Loucy (cell line): Measurements from ENCODE around the gene LRRC71.

Experiments used
- H2AFZ ChIP-seq: fragments of 200-600 bp; sonication (generic); 2 replicates; pipeline ENCODE4 v1.6.0; 2016; ENCODE audit warnings: antibody characterized with exemption, mild to moderate bottlenecking, low read length, moderate library complexity
- H3F3A ChIP-seq: fragments of 200-600 bp; 2 replicates; pipeline ENCODE4 v1.6.0; 2016; ENCODE audit warnings: antibody characterized with exemption, low read depth, mild to moderate bottlenecking
- H3K27me3 ChIP-seq: fragments of 200-600 bp; sonication (generic); 2 replicates; pipeline ENCODE4 v1.6.1; 2014; ENCODE audit warnings: low read length, mild to moderate bottlenecking; ENCODE audit not compliant: insufficient read depth, poor library complexity, severe bottlenecking
- H3K36me3 ChIP-seq: fragments of 200-600 bp; sonication (generic); 2 replicates; pipeline ENCODE4 v1.6.1; 2016; ENCODE audit warnings: low read length; ENCODE audit not compliant: insufficient read depth
- H3K4me1 ChIP-seq: fragments of 200-600 bp; sonication (generic); 2 replicates; pipeline ENCODE4 v1.5.1; 2014; ENCODE audit warnings: low read length, mild to moderate bottlenecking; ENCODE audit not compliant: insufficient read depth, poor library complexity, severe bottlenecking
- H3K4me2 ChIP-seq: fragments of 200-600 bp; sonication (generic); 2 replicates; pipeline ENCODE4 v1.6.0; 2014; ENCODE audit warnings: antibody characterized with exemption, low read length, low read depth, mild to moderate bottlenecking; ENCODE audit not compliant: poor library complexity, severe bottlenecking
- H3K4me3 ChIP-seq: fragments of 200-600 bp; sonication (generic); 2 replicates; pipeline ENCODE4 v1.5.1; 2014; ENCODE audit warnings: low read length, mild to moderate bottlenecking, mixed read lengths; ENCODE audit not compliant: poor library complexity, severe bottlenecking
- H3K79me2 ChIP-seq: fragments of 200-600 bp; sonication (generic); 2 replicates; pipeline ENCODE4 v1.6.1; 2014; ENCODE audit warnings: low read length; ENCODE audit not compliant: insufficient read depth
- H3K9ac ChIP-seq: fragments of 200-600 bp; sonication (generic); 2 replicates; pipeline ENCODE4 v1.6.0; 2014; ENCODE audit warnings: mild to moderate bottlenecking, low read depth, low read length, moderate library complexity; ENCODE audit not compliant: poor library complexity, severe bottlenecking
- H3K9me2 ChIP-seq: fragments of 200-600 bp; sonication (generic); replicated peaks from 2 replicates; pipeline ENCODE4 v1.6.1; 2016; ENCODE audit warnings: low read depth, low read length, mixed read lengths
- H3K9me3 ChIP-seq: fragments of 200-600 bp; sonication (generic); 2 replicates; pipeline ENCODE4 v1.6.1; 2014; ENCODE audit warnings: mild to moderate bottlenecking, antibody characterized with exemption, low read length, low read depth; ENCODE audit not compliant: insufficient read depth
- H4K20me1 ChIP-seq: fragments of 200-600 bp; sonication (generic); 2 replicates; pipeline ENCODE4 v1.6.0; 2014; ENCODE audit warnings: antibody characterized with exemption, low read length, mild to moderate bottlenecking; ENCODE audit not compliant: insufficient read depth, poor library complexity, severe bottlenecking
- CTCF ChIP-seq: fragments of 200-600 bp; sonication (generic); conservative IDR thresholded peaks from 2 replicates; pipeline ENCODE4 v1.5.1; 2014; ENCODE audit warnings: mild to moderate bottlenecking, antibody characterized with exemption, low read length
- EZH2phosphoT487 ChIP-seq: fragments of 200-600 bp; IDR thresholded peaks from 2 replicates; pipeline ENCODE4 v1.6.1; 2018; ENCODE audit warnings: antibody characterized with exemption, mild to moderate bottlenecking, moderate library complexity, borderline replicate concordance

Gene LRRC71

GRCh38 chr1:156895455-156895812, 25.0 kb upstream of the LRRC71 start:
- H3K4me3 ChIP-seq: no peak overlapping the region
- H3K9me2 ChIP-seq: no peaks in the 10 kb centered on the region
- no peaks in the 10 kb centered on the region for H3K4me1 ChIP-seq
- no peaks in the 10 kb centered on the region for H4K20me1 ChIP-seq
- TF ChIP-seq CTCF (no peak), EZH2phosphoT487 (no peak)
- no peak overlapping the region for H3K4me2 ChIP-seq
- H2AFZ ChIP-seq: no peak overlapping the region
- no peaks in the 10 kb centered on the region for H3K36me3 ChIP-seq
- no peak overlapping the region for H3K9ac ChIP-seq
- no peaks in the 10 kb centered on the region for H3K79me2 ChIP-seq
- no peaks in the 10 kb centered on the region for H3K27me3 ChIP-seq
- no peaks in the 10 kb centered on the region for H3K9me3 ChIP-seq
- H3F3A ChIP-seq: no peaks in the 10 kb centered on the region

DNA sequence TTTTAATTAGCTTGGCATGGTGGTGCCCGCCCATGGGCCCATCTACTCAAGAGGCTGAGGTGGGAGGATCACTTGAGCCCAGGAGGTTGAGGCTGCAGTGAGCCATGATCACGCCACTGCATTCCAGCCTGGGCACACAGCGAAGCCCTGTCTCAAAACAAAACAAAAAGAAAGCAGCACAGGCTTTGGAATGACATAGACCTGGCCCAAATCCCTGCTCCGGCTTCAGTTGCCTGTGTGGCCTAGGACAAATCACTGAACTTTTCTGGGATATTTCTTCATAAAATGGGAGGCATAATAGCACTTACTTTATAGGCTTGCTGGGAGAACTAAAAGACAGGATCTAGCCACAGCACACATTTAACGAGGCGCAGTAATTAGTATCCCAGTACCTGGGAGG, 24.5 kb upstream of the LRRC71 start:
- TF ChIP-seq CTCF: no peak
- no peak for TF ChIP-seq EZH2phosphoT487
- no peaks in the 10 kb centered on the region for H3K36me3 ChIP-seq
- H2AFZ ChIP-seq: no peak overlapping the region
- no peaks in the 10 kb centered on the region for H3K79me2 ChIP-seq
- H3K9me3 ChIP-seq: no peaks in the 10 kb centered on the region
- no peak overlapping the region for H3K4me3 ChIP-seq
- no peaks in the 10 kb centered on the region for H3K27me3 ChIP-seq
- H4K20me1 ChIP-seq: no peaks in the 10 kb centered on the region
- H3F3A ChIP-seq: no peaks in the 10 kb centered on the region
- H3K9me2 ChIP-seq: no peaks in the 10 kb centered on the region
- H3K9ac ChIP-seq: no peak overlapping the region
- no peak overlapping the region for H3K4me2 ChIP-seq
- H3K4me1 ChIP-seq: no peaks in the 10 kb centered on the region

DNA sequence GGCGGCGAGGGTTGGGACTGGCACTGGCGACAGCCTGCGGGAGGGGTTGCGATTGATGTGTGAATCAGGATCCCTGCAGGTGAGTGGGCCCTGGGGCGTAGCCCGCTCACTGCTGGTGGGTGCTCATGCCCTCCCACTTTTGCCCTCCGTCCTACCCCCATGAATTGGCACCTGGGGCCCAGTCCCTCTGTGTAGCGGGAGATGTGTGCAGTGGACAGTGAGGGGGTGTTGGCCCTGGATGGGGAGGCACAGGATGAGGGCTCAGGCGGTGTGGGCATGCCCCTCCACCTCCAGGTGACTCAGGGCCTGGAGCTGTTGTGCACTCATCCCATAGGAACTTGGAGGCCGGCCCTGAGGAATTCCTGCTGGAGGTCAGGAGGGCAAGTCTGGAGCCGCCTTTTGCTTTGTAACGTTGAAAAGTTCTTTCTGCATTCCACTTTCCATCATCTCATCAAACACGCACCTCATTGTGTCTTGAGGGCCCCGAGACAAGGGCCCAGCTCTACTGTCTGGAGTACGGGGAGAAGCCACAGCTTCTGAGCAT, 23.9 kb upstream of the LRRC71 start:
- Histone ChIP-seq H4K20me1 (no peaks in the 10 kb centered on the region), H3K4me2 (no peak overlapping the region), H3K4me3 (no peak overlapping the region), H2AFZ (no peak overlapping the region), H3K27me3 (no peaks in the 10 kb centered on the region), H3K4me1 (no peaks in the 10 kb centered on the region), H3K36me3 (no peaks in the 10 kb centered on the region), H3K79me2 (no peaks in the 10 kb centered on the region), H3F3A (no peaks in the 10 kb centered on the region), H3K9ac (no peak overlapping the region), H3K9me3 (no peaks in the 10 kb centered on the region), H3K9me2 (no peaks in the 10 kb centered on the region)
- no peak for TF ChIP-seq CTCF
- TF ChIP-seq EZH2phosphoT487: no peak
